Activated CD4-positive, CD25-positive, alpha-beta regulatory T cell treated with anti-CD3 and anti-CD28 coated beads, Interleukin-2, amount 50 U/mL, for 24 hours (primary cell): ENCODE data around the gene C1orf122.
A peak's percentile ranks its signal among the peaks of the same experiment; 100 is the strongest.

Source experiments
- ATAC-seq, 2 donors: fragments of 150-1000 bp; cut with Tn5 transposase; one replicate each; pipeline ENCODE4 v1.10.0; 2021; ENCODE audit warnings: mild to moderate bottlenecking in 1 of 2, moderate library complexity in 1 of 2

Gene C1orf122

GRCh38 chr1:37802439-37802838 lies 5.2 kb upstream of the C1orf122 start:
- ATAC-seq = no peak

GRCh38 chr1:37807220-37807554 lies 403 bp upstream of the C1orf122 start:
- no peak for ATAC-seq

- peak; percentile 35 to 39 for ATAC-seq
Measured at GRCh38 chr1:37808369-37809319, 1.1 kb downstream of the C1orf122 start.

- no peak for ATAC-seq
Measured at GRCh38 chr1:37809942-37810341, 2.4 kb downstream of the C1orf122 start.

- ATAC-seq = peak in 1 of 2 donors; percentile 21
Measured at GRCh38 chr1:37811027-37811655, 3.6 kb downstream of the C1orf122 start.

- ATAC-seq = no peak
Measured at GRCh38 chr1:37813529-37814145, 6.0 kb downstream of the C1orf122 start.

GRCh38 chr1:37814252-37814651 lies 6.7 kb downstream of the C1orf122 start:
- no peak for ATAC-seq

GRCh38 chr1:37817481-37817880 lies 9.9 kb downstream of the C1orf122 start:
- no peak for ATAC-seq

- ATAC-seq = no peak
Measured at GRCh38 chr1:37821481-37821880, 13.9 kb downstream of the C1orf122 start.

GRCh38 chr1:37822906-37823815 lies 15.6 kb downstream of the C1orf122 start:
- peak; percentile 51 to 73 for ATAC-seq

- no peak for ATAC-seq
Measured at GRCh38 chr1:37824001-37824400, 16.4 kb downstream of the C1orf122 start.

- no peak for ATAC-seq
Measured at GRCh38 chr1:37825506-37825905, 17.9 kb downstream of the C1orf122 start.

GRCh38 chr1:37828410-37829074 lies 21.0 kb downstream of the C1orf122 start:
- no peak for ATAC-seq

GRCh38 chr1:37831109-37831508 lies 23.5 kb downstream of the C1orf122 start:
- no peak for ATAC-seq

- ATAC-seq = no peak
Measured at GRCh38 chr1:37831809-37832208, 24.2 kb downstream of the C1orf122 start.

- ATAC-seq = no peak
Measured at GRCh38 chr1:37836788-37837187, 29.2 kb downstream of the C1orf122 start.

GRCh38 chr1:37839676-37840075 lies 32.1 kb downstream of the C1orf122 start:
- no peak for ATAC-seq

- no peak for ATAC-seq
Measured at GRCh38 chr1:37840711-37841110, 33.1 kb downstream of the C1orf122 start.

- no peak for ATAC-seq
Measured at GRCh38 chr1:37841652-37842051, 34.1 kb downstream of the C1orf122 start.

GRCh38 chr1:37844536-37844935 lies 36.9 kb downstream of the C1orf122 start:
- no peak for ATAC-seq

GRCh38 chr1:37845049-37845646 lies 37.6 kb downstream of the C1orf122 start:
- ATAC-seq = no peak

- ATAC-seq = no peak
Measured at GRCh38 chr1:37845786-37846185, 38.2 kb downstream of the C1orf122 start.
